ENCODE results near the gene COL4A3.

Gene COL4A3

DNA sequence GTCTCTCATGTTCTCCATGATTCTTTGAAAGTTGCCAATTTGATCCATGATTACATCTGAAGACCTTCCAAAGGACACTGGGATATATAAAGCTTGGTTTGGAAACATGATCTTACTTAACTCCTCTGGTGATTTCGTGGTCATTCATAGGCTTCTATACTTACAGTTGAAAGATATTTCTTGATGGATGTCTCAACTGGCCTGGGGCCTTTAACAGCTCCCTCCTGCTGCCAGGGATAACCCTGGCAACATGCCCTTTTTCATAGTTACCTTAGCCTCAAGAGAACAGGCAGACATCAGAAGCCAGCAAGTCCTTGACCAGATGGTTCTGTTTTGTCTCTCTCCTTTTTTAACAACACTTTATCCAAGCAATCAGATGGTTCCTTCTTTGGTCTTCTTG, 137.1 kb downstream of the COL4A3 start:
- TF ChIP-seq, protein P1, sequence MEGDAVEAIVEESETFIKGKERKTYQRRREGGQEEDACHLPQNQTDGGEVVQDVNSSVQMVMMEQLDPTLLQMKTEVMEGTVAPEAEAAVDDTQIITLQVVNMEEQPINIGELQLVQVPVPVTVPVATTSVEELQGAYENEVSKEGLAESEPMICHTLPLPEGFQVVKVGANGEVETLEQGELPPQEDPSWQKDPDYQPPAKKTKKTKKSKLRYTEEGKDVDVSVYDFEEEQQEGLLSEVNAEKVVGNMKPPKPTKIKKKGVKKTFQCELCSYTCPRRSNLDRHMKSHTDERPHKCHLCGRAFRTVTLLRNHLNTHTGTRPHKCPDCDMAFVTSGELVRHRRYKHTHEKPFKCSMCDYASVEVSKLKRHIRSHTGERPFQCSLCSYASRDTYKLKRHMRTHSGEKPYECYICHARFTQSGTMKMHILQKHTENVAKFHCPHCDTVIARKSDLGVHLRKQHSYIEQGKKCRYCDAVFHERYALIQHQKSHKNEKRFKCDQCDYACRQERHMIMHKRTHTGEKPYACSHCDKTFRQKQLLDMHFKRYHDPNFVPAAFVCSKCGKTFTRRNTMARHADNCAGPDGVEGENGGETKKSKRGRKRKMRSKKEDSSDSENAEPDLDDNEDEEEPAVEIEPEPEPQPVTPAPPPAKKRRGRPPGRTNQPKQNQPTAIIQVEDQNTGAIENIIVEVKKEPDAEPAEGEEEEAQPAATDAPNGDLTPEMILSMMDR (conservative IDR thresholded peaks at IDR 0.05; ENCODE audit: low read length): no peak
- DNase-seq (ENCODE audit: low read depth): no peak
- no peak overlapping the region for H3K4me3 ChIP-seq (ENCODE audit: low read length)

DNA sequence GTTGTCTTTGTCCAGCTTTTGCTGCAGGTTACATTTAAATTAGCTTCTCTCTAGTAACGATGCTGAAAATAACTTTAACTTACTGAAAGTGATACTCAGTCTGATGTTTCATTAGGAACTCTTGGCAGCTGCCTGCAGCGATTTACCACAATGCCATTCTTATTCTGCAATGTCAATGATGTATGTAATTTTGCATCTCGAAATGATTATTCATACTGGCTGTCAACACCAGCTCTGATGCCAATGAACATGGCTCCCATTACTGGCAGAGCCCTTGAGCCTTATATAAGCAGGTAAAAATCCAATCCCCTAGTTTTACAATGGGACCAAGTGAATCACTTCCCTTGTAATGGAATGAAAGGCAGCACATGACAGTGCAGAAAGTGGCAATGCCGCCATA, 144.4 kb downstream of the COL4A3 start:
- TF ChIP-seq, protein P1 (conservative IDR thresholded peaks at IDR 0.05; ENCODE audit: low read length): no peak
- no peak overlapping the region for H3K4me3 ChIP-seq (ENCODE audit: low read length)
- peak; percentile 42 for DNase-seq (ENCODE audit: low read depth)

DNA sequence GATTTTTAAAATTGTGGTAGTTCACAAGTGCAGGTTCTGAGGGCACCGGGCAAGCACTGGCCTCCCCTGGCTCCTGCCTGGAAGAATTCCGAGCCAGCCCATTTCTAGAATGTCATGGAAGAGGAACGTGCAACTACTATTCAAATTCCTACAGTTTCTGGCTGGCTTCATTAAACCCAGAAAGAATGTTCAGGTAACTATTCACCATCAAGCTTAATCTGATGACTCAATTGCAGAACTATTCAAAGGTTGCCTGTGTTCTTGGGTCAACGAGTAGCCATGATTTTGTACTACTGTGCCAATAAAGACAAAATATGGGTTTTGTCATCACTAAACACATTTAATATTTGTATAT, 146.3 kb downstream of the COL4A3 start:
- TF ChIP-seq, protein P1 (conservative IDR thresholded peaks at IDR 0.05; ENCODE audit: low read length): no peak
- no peak overlapping the region for H3K4me3 ChIP-seq (ENCODE audit: low read length)
- DNase-seq (ENCODE audit: low read depth): no peak

DNA sequence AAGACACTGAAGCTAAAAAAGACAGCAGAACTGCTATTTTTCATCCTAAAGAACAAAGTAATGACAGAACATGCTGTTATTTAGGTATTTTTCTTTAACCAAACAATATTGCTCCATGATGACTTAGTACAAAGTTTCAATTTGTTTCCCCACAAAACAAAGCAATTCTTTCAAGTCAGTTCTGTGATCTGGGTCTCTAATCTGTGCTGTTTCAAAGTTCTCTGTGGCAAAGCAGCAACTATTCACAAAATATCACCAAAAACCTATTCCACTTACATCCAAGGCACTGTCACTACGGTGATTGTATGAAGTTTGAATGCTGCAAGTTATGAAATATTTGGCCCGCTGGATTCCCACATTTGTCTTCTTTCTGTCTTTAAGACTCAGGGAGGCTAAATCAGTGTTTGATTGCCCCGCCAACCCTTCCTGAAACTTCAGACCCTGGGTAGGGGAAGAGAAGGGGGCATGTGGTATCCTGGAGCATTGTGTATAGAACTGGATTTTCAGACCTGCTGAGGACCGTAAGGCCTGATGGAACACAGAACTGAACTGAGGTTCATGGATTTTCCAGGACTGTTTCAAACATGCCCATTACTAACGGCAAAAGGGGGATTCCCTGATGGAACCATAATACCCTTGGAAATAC, 147.6 kb downstream of the COL4A3 start:
- TF ChIP-seq, protein P1 (conservative IDR thresholded peaks at IDR 0.05; ENCODE audit: low read length): no peak
- no peak for DNase-seq (ENCODE audit: low read depth)

DNA sequence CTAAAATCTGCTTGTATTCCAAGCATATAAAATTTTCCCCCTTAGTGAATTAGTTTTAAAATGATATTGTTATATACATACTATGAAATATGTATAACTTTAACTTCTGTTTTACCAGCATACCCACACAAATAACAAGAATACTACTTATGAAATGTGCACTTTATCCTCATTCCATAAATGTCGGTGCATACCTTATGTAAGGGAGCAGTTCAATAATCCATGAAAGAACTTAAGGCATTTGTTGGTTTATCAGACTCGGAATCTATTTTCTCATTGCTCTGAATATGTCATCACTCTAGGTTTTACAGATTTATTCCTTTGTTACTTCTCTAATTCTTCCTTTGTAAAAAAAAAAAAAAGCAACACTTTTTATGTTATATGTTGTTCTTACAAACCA, 148.2 kb downstream of the COL4A3 start:
- no peak overlapping the region for H3K4me3 ChIP-seq (ENCODE audit: low read length)
- DNase-seq (ENCODE audit: low read depth): no peak
- TF ChIP-seq, protein P1 (conservative IDR thresholded peaks at IDR 0.05; ENCODE audit: low read length): no peak

More for the DNA sequence above, 147.6 kb downstream of the COL4A3 start:
- no peak overlapping the region for H3K4me3 ChIP-seq (ENCODE audit: low read length)

DNA sequence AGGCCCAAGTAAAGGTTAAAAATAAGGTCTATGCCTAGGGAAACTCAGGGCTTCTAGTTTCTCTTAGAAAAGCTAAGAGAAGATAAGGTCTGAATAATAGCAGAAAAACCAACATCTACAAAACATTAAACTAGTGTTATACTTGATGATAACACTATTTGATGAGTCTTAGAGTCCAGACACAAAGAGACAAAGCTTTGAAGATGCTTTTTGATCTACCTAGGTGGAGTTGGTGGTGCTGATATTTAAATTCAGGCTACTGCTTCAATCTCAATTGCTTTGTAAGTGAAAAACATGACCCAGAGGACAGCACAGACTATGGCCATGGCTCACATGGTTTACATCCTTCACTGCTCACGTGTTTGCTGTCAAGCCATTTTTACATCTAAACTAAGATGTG, 148.9 kb downstream of the COL4A3 start:
- TF ChIP-seq, protein P1 (conservative IDR thresholded peaks at IDR 0.05; ENCODE audit: low read length): no peak
- DNase-seq (ENCODE audit: low read depth): no peak
- no peak overlapping the region for H3K4me3 ChIP-seq (ENCODE audit: low read length)

DNA sequence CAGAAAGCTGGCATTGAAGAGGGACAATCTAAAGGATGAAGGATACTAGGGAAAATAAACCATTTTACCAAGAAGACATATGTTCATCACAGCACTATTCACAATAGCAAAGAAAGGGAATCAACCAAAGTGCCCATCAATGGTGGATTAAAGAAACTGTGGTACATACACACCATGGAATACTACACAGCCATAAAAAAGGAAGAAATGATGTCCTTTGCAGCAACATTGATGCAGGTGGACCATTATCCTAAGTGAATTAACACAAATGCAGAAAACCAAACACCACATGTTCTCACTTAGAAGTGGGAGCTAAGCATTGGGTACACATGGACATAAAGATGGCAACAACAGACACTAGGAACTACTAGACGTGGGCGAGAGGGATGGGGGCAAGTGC, 153.4 kb downstream of the COL4A3 start:
- TF ChIP-seq, protein P1 (conservative IDR thresholded peaks at IDR 0.05; ENCODE audit: low read length): no peak
- DNase-seq (ENCODE audit: low read depth): no peak
- no peak overlapping the region for H3K4me3 ChIP-seq (ENCODE audit: low read length)

All from AG10803 (cell line).